AG04450 (cell line): ENCODE data around the gene ADGRD1. TPM values are rescaled to one million over a fixed set of nuclear protein-coding genes. Genes with fewer than 3 reads are reported as not detected.

Source experiments
- CTCF ChIA-PET: fragments of 300-600, 350-600 bp; formaldehyde crosslinking; extraction: SDS; loops from one replicate; lab custom pipeline; 2022; ENCODE audit warnings: antibody characterized with exemption, inconsistent platforms; lab: Charles Lee
- POLR2A ChIA-PET: fragments of 350-600 bp; formaldehyde crosslinking; extraction: SDS; loops from one replicate; lab custom pipeline; 2021; ENCODE audit warnings: antibody characterized with exemption, inconsistent platforms; lab: Yijun Ruan, JAX
- DNase-seq: peaks from one replicate; pipeline ENCODE4 v3.0.0-alpha.2; 2011; ENCODE audit warnings: low read depth, low spot score
- H3K27ac ChIP-seq: one replicate; pipeline ENCODE4 v1.5.1; 2012; ENCODE audit warnings: low read depth, low read length, control low read depth
- H3K27me3 ChIP-seq: one replicate; pipeline ENCODE4 v1.6.0; 2012; ENCODE audit warnings: low read length; ENCODE audit not compliant: control insufficient read depth, insufficient read depth
- H3K4me3 ChIP-seq: 2 replicates; pipeline ENCODE4 v1.5.1; 2011; ENCODE audit warnings: mild to moderate bottlenecking, low read depth, low read length, control low read depth
- H3K9me3 ChIP-seq: 2 replicates; pipeline ENCODE4 v1.5.1; 2012; ENCODE audit warnings: low read length; ENCODE audit not compliant: control insufficient read depth, insufficient read depth
- polyA plus RNA-seq: library from polyadenylated mRNA; depleted of rRNA; stranded (reverse); fragments of >200 nt; gene quantifications from 2 replicates; pipeline ENCODE4 v1.2.3, GENCODE V29; 2011
- TF ChIP-seq, protein P1 (sequence below): IDR thresholded peaks from 2 replicates; pipeline ENCODE4 v1.5.1; 2011; ENCODE audit warnings: low read depth, low read length, control low read depth, inconsistent platforms

Gene ADGRD1
- polyA plus RNA-seq, 1 experiment, result 0.05 TPM

DNA sequence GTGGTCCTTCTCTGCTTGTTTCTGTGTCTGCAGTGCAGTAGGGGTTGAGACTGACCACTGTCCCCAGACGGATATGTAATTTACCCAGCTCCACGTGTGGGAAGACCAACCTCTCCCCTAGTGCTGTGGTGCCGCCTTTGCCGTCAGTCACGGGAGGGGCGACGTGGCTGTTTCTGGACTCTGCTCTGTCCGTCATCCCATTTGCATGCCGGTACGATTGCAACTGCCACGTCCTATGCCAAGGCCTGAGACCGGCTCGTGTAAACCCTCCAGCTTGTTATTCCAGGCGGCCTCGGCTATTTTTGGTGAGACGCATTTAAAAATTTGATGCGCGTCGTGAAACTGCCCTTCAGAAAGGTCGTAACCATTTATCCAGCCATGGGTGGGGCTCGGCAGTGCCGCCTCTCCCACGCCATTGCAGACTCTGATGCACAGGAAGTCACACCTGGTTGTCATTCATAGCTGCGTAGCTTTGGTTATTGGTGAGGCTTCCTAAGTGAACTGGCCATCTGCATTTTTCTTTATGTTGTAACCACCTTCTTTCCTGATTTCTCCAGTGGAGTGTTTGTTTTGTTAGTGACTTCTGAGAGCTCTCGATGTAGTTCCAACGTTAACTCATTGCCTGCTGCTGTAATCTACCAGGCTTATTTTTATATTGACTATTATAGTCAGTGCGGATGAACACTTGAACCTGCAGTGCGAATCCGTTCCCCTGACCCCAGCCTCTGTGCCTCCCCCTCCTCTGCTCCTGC is 75.1 kb downstream of the ADGRD1 start:
- Histone ChIP-seq H3K27me3 (no peaks in the 10 kb centered on the region), H3K27ac (no peak overlapping the region), H3K9me3 (peaks cover 76% of the 10 kb centered on the region), H3K4me3 (no peak overlapping the region)
- TF ChIP-seq, protein P1, sequence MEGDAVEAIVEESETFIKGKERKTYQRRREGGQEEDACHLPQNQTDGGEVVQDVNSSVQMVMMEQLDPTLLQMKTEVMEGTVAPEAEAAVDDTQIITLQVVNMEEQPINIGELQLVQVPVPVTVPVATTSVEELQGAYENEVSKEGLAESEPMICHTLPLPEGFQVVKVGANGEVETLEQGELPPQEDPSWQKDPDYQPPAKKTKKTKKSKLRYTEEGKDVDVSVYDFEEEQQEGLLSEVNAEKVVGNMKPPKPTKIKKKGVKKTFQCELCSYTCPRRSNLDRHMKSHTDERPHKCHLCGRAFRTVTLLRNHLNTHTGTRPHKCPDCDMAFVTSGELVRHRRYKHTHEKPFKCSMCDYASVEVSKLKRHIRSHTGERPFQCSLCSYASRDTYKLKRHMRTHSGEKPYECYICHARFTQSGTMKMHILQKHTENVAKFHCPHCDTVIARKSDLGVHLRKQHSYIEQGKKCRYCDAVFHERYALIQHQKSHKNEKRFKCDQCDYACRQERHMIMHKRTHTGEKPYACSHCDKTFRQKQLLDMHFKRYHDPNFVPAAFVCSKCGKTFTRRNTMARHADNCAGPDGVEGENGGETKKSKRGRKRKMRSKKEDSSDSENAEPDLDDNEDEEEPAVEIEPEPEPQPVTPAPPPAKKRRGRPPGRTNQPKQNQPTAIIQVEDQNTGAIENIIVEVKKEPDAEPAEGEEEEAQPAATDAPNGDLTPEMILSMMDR, result no peak
- DNase-seq, result no peak
- CTCF ChIA-PET, result no interaction called here
- POLR2A ChIA-PET, result no interaction called here

GRCh38 chr12:131030472-131031328 is 77.0 kb downstream of the ADGRD1 start:
- Histone ChIP-seq H3K4me3 (no peak overlapping the region), H3K9me3 (peaks cover 81% of the 10 kb centered on the region), H3K27ac (no peak overlapping the region), H3K27me3 (no peaks in the 10 kb centered on the region)
- CTCF ChIA-PET, result no interaction called here
- DNase-seq, result no peak
- POLR2A ChIA-PET, result no interaction called here
- TF ChIP-seq, protein P1, result no peak

DNA sequence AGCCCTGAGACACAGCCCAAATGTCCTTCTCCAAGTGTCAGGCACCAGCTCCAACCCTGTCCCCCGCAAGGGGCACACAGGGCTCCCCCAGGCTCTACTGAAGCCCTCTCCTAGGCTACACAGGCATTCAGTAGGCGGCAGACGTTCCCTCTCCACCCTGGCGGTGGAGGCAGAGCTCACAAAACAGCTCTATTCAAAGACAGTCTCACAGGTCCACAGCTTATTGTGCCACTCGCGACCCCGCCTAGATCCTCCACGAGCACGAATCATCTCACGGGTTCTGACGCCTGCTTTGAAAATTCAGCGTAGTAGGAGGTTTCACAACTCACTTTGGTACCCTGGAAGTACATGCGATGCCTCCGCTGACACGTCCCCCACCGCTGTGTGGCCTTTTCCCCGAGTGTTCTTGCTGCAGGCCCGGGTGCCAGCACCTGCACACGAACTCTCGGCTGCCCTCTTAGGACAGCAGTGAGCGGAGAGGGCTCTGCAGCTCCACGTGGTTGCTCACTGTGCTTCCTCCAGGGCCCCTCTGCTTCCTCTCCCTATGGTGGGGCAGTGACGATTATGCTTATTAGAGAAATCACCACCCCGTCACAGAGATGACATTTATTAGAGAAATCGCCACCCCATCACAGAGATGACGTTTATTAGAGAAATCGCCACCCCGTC is 78.5 kb downstream of the ADGRD1 start:
- H3K27ac ChIP-seq, result no peak overlapping the region
- POLR2A ChIA-PET, result no interaction called here

DNA sequence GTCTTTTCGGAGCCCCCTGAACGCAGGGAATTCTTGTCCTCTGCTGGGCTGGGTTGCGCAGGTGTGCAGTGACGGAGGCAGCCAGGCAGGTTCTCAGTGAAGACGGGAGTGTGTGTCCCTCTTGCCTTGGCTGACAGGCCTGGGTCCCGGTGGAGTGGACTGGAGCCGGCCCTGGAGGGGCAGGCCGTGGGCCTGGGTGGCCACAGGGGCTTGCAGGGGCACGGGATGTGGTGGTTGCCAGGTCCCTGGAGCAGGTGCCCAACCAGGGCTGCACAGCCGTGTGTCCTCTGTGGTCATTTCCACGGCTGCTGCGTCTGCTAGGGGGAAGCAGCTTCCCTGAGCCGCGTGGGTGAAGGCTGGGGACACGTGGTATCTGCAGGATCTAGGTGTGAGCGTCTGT is 79.8 kb downstream of the ADGRD1 start:
- TF ChIP-seq, protein P1, result no peak
- ChIA-PET POLR2A (no interaction called here), CTCF (no interaction called here)
- H3K27me3 ChIP-seq, result no peaks in the 10 kb centered on the region
- H3K4me3 ChIP-seq, result no peak overlapping the region
- H3K27ac ChIP-seq, result no peak overlapping the region
- DNase-seq, result no peak
- peaks cover 88% of the 10 kb centered on the region for H3K9me3 ChIP-seq

More for the DNA sequence above, 78.5 kb downstream of the ADGRD1 start:
- CTCF ChIA-PET, result no interaction called here
- no peaks in the 10 kb centered on the region for H3K27me3 ChIP-seq
- H3K4me3 ChIP-seq, result no peak overlapping the region
- DNase-seq, result no peak
- TF ChIP-seq, protein P1, result no peak
- peaks cover 85% of the 10 kb centered on the region for H3K9me3 ChIP-seq
